GM12892 (cell line): ENCODE measurements around the gene SCAMP2.

Experiments
- DNase-seq: peaks from one replicate; pipeline ENCODE4 v3.0.0; 2011; ENCODE audit not compliant: insufficient read length
- FAIRE-seq: peaks from 2 replicates; lab custom pipeline; 2011; peaks lifted over from hg19 to GRCh38; lab: Jason Lieb, UNC
- POLR2A ChIP-seq: IDR thresholded peaks from 2 replicates; pipeline ENCODE4 v1.6.1; 2011; ENCODE audit warnings: low read depth, low read length, control low read depth
- POLR2AphosphoS5 ChIP-seq: IDR thresholded peaks from 2 replicates; pipeline ENCODE4 v1.6.1; 2011; ENCODE audit warnings: low read depth, low read length, control low read depth
- TAF1 ChIP-seq: IDR thresholded peaks from 2 replicates; pipeline ENCODE4 v1.6.1; 2011; ENCODE audit warnings: low read depth, mild to moderate bottlenecking, control low read depth, low read length, borderline replicate concordance

Gene SCAMP2

GRCh38 chr15:74830868-74831267, 42.3 kb downstream of the SCAMP2 start:
- DNase-seq (no peak), FAIRE-seq (no peak)
- TF ChIP-seq TAF1 (no peak), POLR2A (no peak), POLR2AphosphoS5 (no peak)

- no peak for DNase-seq
- no peak for FAIRE-seq
- TF ChIP-seq POLR2A (no peak), POLR2AphosphoS5 (no peak), TAF1 (no peak)
Measured at GRCh38 chr15:74829991-74830390, 43.2 kb downstream of the SCAMP2 start.

GRCh38 chr15:74829486-74829885, 43.7 kb downstream of the SCAMP2 start:
- FAIRE-seq (peak; percentile 53), DNase-seq (no peak)
- TF ChIP-seq POLR2AphosphoS5 = no peak
- TF ChIP-seq TAF1 = no peak
- no peak for TF ChIP-seq POLR2A

GRCh38 chr15:74828835-74829234, 44.3 kb downstream of the SCAMP2 start:
- DNase-seq (no peak), FAIRE-seq (no peak)
- TF ChIP-seq POLR2AphosphoS5 = no peak
- TF ChIP-seq POLR2A = no peak
- TF ChIP-seq TAF1 = no peak

- TF ChIP-seq POLR2AphosphoS5 (no peak), POLR2A (no peak), TAF1 (no peak)
- DNase-seq (no peak), FAIRE-seq (no peak)
Measured at GRCh38 chr15:74827614-74828013, 45.6 kb downstream of the SCAMP2 start.

- TF ChIP-seq POLR2AphosphoS5 (no peak), TAF1 (no peak), POLR2A (no peak)
- DNase-seq (no peak), FAIRE-seq (no peak)
Measured at GRCh38 chr15:74826921-74827320, 46.2 kb downstream of the SCAMP2 start.

- DNase-seq (no peak), FAIRE-seq (no peak)
Measured at GRCh38 chr15:74826364-74826819, 46.8 kb downstream of the SCAMP2 start, which contains the start of gene CPLX3. TSS of gene CPLX3 (plus strand) at chr15:74826627. CDS start at chr15:74826704, 77 bp downstream.

GRCh38 chr15:74825866-74826265, 47.3 kb downstream of the SCAMP2 start:
- TF ChIP-seq TAF1 = no peak
- no peak for TF ChIP-seq POLR2AphosphoS5
- no peak for TF ChIP-seq POLR2A
- DNase-seq (no peak), FAIRE-seq (no peak)

More at GRCh38 chr15:74826364-74826819, 46.8 kb downstream of the SCAMP2 start, which contains the start of gene CPLX3:
- TF ChIP-seq POLR2A = no peak
- no peak for TF ChIP-seq POLR2AphosphoS5
- no peak for TF ChIP-seq TAF1

- DNase-seq = no peak
- TF ChIP-seq POLR2AphosphoS5 = no peak
- TF ChIP-seq TAF1 = no peak
- no peak for TF ChIP-seq POLR2A
- FAIRE-seq = no peak
Measured at GRCh38 chr15:74824976-74825375, 48.2 kb downstream of the SCAMP2 start.

GRCh38 chr15:74823324-74823723, 49.8 kb downstream of the SCAMP2 start:
- TF ChIP-seq TAF1 = no peak
- TF ChIP-seq POLR2A = no peak
- TF ChIP-seq POLR2AphosphoS5 = no peak
- DNase-seq = no peak

GRCh38 chr15:74822233-74822632, 50.9 kb downstream of the SCAMP2 start:
- FAIRE-seq (no peak), DNase-seq (no peak)
- TF ChIP-seq POLR2AphosphoS5 = no peak

More at GRCh38 chr15:74823324-74823723, 49.8 kb downstream of the SCAMP2 start:
- no peak for FAIRE-seq

- no peak for TF ChIP-seq POLR2AphosphoS5
- FAIRE-seq (no peak), DNase-seq (no peak)
Measured at GRCh38 chr15:74821790-74822158, 51.4 kb downstream of the SCAMP2 start.

GRCh38 chr15:74821091-74821789, 51.9 kb downstream of the SCAMP2 start:
- TF ChIP-seq POLR2AphosphoS5 (no peak), POLR2A (no peak), TAF1 (no peak)
- peak; percentile 68 for DNase-seq
- FAIRE-seq = peak; percentile 92
